ENCODE measurements around the gene EHD1.
A peak's percentile ranks its signal among the peaks of the same experiment; 100 is the strongest.

The EHD1 gene

DNA sequence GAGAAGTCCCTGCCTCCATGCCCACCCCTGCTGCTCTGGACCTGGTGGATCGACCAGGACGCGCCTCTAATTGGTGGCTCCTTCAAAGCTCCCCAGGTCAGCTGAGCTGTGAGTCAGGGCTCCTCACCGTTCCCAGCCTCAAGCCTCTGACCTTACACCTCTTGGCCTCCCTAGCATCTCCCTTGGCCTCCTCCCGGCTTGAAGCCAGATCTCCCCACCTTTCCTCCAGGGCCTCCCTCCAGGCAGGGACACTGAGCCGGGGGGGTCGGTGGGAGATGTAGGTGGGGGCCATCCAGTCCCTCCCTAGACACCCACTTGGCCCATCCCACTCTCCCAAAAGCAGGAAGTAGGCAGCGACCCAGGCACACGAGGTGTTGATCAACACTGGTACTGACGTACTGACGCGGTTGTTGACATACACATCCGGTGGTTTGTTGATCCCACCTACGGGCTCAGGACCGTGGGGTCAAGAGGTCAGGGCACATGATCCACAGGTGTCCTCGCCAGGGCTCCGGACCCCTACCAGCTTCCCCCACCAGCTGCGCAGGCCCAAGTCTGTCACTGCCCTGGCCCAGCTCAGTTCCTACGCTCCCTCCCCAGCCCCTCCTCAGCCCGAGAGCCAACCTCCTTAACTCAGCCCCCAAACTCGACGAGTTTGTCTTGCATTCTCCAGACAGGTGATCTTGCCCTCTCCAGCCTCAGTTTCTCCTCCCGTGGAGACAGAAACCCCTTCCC lies 37.8 kb upstream of the EHD1 start:
- H3K4me3 ChIP-seq (ENCODE audit: low read length): peak overlapping the region; percentile 99
- TF ChIP-seq, protein P1, sequence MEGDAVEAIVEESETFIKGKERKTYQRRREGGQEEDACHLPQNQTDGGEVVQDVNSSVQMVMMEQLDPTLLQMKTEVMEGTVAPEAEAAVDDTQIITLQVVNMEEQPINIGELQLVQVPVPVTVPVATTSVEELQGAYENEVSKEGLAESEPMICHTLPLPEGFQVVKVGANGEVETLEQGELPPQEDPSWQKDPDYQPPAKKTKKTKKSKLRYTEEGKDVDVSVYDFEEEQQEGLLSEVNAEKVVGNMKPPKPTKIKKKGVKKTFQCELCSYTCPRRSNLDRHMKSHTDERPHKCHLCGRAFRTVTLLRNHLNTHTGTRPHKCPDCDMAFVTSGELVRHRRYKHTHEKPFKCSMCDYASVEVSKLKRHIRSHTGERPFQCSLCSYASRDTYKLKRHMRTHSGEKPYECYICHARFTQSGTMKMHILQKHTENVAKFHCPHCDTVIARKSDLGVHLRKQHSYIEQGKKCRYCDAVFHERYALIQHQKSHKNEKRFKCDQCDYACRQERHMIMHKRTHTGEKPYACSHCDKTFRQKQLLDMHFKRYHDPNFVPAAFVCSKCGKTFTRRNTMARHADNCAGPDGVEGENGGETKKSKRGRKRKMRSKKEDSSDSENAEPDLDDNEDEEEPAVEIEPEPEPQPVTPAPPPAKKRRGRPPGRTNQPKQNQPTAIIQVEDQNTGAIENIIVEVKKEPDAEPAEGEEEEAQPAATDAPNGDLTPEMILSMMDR (conservative IDR thresholded peaks at IDR 0.05; ENCODE audit: low read length): no peak
- peak; percentile 63 for DNase-seq (ENCODE audit: low read depth)

DNA sequence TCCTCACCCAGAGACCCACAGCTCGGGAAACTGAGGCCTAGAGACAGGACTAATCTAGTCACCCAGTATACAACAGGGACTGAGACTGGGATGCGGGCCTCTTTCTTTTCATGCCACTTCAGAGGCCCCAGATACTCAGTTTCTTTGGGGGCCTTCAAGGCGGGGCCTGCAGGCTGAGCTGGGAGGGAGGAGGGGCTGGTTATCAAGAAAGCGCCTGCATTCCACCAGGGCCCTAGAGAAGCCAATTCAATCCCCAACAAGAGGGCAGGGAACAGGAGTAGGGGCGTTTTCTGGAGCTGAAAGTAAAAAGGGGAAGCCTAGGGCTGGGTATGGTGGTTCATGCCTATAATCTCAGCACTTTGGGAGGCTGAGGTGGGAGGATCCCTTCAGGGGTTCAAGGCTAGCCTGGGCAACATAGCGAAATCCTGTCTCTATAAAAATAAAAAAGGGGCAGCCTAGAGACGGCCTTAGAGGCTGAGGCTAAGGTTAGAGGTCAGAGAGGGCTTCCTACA lies 37.0 kb upstream of the EHD1 start:
- DNase-seq (ENCODE audit: low read depth): no peak
- TF ChIP-seq, protein P1 (conservative IDR thresholded peaks at IDR 0.05; ENCODE audit: low read length): no peak

DNA sequence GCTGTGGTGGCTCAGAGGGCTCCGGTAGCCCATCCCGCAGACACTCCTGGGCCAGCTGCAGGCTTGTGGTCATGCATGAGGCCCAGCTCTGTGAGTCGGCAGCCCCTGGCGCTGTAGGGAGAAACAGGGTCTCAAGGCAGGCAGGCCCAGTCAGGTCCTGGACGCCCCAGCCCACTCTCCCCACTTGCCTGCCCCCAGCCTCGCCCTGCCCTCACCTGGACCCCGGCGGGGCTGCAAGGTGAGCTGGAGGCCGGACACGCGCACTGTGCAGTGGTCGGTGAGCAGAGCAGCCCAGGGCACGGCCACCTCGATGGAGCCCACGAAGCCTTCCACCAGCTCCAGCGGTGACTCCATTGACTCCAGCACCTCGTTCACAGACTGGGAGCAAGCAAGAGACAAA lies 35.7 kb upstream of the EHD1 start:
- H3K4me3 ChIP-seq (ENCODE audit: low read length): no peak overlapping the region
- no peak for DNase-seq (ENCODE audit: low read depth)
- TF ChIP-seq, protein P1 (conservative IDR thresholded peaks at IDR 0.05; ENCODE audit: low read length): no peak

More for the DNA sequence above, 37.0 kb upstream of the EHD1 start:
- H3K4me3 ChIP-seq (ENCODE audit: low read length): peak overlapping the region; percentile 99

DNA sequence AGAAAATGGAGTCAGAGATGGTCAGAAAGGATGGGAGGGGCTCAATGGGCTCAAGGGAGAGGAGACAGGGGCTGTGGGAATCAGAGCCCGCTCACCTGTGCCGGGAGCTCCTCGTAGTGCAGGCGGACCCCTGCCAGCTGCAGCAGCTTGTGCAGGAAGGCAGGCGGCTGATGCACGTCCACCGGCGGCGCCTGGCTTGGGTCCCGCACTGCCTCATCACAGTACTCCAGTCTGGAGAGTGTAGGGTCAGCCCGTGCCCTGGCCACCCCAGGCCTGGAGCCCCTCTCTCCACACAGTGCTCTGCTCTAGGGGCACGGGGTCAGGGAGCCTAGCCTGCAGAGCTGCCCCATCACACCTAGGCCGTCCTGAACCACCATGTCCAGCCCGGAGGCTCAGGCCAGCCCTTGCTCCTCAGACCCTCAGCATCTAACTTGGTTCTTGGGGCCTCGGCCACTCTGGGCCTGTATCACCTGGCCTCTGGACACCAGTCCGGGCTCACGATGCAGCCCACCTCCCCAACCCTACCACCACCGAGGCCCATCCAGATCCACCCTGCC lies 34.8 kb upstream of the EHD1 start:
- DNase-seq (ENCODE audit: low read depth): no peak
- no peak overlapping the region for H3K4me3 ChIP-seq (ENCODE audit: low read length)
- TF ChIP-seq, protein P1 (conservative IDR thresholded peaks at IDR 0.05; ENCODE audit: low read length): no peak

DNA sequence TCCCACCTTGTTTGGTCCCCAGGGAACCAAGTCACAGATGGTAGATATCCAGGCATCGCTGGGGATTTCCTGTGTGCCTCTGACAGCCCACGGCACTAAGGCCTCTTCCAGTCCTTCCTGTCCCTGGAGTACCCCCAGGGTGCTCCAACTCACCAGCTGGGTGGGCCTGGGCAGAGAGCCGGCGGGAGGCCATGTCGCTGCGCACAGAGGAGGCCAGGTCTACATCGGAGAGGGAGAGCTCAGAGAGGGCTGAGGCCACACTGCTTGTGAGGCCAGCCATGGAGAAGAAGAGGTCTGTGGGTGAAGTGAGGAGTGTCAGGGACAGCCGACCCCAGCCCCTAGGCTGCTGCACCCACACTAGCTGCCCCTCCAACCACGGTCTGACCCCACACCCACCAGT lies 33.3 kb upstream of the EHD1 start:
- DNase-seq (ENCODE audit: low read depth): no peak
- no peak overlapping the region for H3K4me3 ChIP-seq (ENCODE audit: low read length)
- TF ChIP-seq, protein P1 (conservative IDR thresholded peaks at IDR 0.05; ENCODE audit: low read length): no peak

DNA sequence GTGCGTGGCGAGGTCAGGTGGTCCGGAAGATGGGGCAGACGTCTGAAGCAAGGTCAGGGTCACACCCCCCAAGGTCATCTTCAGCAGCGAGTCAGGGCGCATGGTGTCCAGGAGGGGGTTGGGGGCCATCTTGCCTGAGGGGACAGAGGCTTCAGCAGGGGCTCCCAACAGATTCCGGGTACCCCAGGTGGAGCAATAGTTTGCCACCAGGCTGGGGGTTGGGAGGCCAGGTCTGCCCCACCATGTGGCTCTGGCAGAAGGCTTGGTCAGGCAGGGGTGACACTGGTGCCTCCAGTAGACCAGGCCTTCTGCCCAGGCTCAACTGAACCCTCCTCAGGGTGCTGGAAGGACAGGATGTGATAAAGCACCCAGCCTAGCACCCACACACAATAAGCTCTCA lies 32.7 kb upstream of the EHD1 start:
- DNase-seq (ENCODE audit: low read depth): no peak
- TF ChIP-seq, protein P1 (conservative IDR thresholded peaks at IDR 0.05; ENCODE audit: low read length): no peak
- H3K4me3 ChIP-seq (ENCODE audit: low read length): no peak overlapping the region

Data from AG10803 (cell line).